ENCODE measurements around the gene DHCR7.
A peak's percentile ranks its signal among the peaks of the same experiment; 100 is the strongest.

DHCR7 gene

DNA sequence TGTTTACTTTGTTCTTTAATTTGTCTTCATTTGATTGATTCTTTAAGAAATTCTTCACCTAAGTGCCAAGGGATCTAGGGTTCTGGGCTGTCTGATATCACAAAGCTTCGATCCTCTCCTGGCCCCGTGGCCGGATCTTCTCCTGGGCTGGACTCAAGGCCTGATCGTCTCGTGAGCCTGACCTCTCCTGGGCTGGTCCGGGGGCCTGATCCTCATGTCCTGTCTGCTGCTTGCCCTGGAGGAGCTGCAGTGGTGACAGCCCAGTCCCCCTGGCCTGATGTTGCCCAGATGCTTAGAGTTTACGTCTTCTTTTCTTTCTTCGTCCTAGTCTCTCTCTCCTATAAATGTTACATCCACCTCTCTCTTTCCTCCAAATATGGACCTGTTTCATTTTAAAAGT lies 8.1 kb upstream of the DHCR7 start:
- TF ChIP-seq ZNF274 (IDR thresholded peaks at IDR 0.05; ENCODE audit: low read depth, low read length): no peak
- no peak overlapping the region for H3K4me3 ChIP-seq (ENCODE audit: low read length)

DNA sequence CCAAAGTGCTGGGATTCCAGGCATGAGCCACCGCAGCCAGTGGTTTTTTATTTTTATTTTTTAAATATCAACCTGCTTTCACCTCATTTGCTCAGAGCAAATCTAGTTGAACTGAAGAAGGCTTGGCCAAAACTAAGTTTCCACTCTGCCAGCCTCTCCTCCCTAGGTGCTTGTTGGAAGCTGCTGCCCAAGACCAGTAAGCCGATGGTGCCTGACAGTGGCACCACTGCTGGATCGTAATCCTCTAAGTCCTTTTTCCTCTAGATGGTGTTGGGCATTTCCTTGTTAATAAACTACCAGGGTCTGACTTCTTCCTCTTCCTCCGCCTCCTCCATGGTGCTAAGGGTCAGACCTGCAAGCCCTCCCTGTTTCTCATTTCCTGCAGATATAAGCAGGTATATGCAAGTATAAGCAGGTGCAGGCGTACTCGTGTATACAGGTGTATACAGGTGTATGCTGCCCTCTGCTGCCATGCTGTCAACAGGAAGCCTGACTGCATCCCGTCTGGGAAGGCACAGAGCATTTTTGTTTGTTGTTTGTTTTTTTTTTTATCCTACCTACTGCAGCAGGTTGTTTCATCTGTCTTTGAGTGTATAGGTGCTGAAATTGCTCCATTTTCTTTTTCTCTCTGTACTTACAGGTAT lies 6.4 kb upstream of the DHCR7 start:
- no peak for TF ChIP-seq ZNF274 (IDR thresholded peaks at IDR 0.05; ENCODE audit: low read depth, low read length)
- H3K4me3 ChIP-seq (ENCODE audit: low read length): peak overlapping the region; percentile 76; the same call in 1 of the 2 replicates

DNA sequence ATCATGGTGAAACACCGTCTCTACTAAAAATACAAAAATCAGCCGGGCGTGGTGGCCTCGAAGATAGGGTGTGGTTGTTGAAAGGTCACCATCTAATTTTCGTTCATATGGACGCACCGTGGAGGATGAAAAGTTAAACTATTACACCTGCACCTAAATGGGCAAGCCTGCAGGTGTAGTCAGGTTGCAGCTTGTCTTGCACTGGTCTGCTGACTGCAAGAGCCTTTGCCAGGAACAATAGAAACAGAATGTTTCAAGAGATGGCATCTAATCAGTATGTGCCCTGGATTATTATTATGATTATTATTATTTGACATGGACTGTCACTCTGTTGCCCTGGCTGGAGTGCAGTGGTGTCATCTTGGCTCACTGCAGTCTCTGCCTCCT lies 5.7 kb upstream of the DHCR7 start:
- H3K4me3 ChIP-seq (ENCODE audit: low read length): peak overlapping the region; percentile 76
- no peak for TF ChIP-seq ZNF274 (IDR thresholded peaks at IDR 0.05; ENCODE audit: low read depth, low read length)

DNA sequence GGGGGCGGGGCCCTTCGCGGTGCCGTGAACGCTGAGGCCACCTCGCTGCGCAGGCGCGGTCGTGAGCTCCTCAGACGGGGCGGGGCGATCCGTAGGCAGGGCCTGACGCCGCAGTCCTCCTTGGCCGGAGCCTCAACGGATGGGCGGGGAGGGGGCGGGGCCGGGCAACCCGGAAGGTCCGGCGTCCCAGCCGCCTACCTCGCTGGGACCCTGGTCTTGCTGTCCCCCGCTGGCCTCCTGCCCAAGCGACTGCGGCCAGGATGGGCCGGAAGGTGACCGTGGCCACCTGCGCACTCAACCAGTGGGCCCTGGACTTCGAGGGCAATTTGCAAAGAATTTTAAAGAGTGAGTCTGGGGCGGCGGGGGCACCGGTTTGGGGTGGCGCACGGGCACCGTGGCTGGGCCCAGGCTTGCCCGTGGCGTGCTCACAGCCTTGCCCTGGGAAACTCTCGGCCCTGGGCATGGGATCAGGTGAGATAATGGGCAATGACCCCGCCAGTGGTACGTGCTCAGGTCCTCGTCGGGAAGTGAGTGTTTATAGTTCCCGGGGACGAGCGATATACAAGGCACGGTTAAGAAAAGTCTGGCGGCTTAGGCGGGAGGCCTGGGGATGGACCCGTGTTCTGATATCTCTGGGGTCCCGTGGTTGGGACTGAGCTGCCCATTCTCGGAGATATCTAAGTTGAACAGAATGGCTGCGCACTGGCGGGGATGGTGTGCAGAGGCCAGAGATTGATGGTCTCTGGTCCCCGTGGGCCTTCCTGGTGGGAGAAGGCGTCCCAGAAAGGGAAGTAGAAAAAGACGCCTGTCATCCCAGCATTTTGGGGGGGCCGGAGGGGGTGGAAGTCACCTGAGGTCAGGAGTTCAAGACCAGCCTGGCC lies 5.1 kb upstream of the DHCR7 start, which contains the start of gene NADSYN1:
Gene NADSYN1, plus strand, starts transcription at position 167 of the 881 bp plus-strand sequence. Its CDS starts 94 bp downstream, at position 261.
- peak within 1 kb of the TSS; percentile 86 for H3K4me3 ChIP-seq (ENCODE audit: low read length)
- no peak for TF ChIP-seq ZNF274 (IDR thresholded peaks at IDR 0.05; ENCODE audit: low read depth, low read length)

DNA sequence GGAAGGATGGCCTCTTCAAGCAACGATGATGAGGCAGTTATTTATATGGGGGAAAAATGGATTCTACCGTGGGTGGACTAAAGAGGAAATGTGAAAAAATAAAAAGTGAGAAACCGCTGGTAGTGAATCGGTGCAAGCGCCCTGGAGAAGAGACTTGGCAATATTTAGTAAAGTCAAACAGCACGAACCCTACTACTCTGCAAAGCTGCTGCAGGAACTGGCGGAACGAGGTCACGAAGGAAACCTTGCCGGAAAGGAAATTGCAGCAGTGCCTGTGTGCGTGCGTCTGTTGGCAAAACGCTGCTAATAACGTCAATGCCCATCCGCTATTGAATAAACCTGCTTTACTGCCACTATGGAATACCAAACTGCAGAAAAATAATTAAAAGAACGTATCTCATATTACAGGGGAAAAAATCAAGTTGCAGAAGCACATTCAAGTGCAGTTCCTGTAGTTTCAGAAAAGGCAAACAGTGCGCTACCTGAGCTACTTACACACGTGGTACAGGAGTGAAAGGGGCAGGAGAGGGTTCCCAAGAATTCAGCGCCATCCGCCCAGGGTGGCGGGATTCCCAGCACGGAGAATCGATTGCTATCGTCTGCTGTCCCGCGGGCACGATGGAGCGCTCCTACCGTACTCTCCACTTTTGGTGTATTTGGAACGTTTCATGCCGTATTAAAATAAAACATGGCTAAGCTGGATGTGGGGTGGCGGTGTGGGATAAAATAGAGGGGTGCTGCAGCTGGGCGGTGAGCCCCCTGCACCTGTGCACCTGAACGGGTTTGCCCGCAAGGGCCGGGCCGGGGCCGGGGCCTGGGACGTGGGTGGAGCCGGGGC lies 4.2 kb upstream of the DHCR7 start:
- H3K4me3 ChIP-seq (ENCODE audit: low read length): peak overlapping the region; percentile 86
- no peak for TF ChIP-seq ZNF274 (IDR thresholded peaks at IDR 0.05; ENCODE audit: low read depth, low read length)

DNA sequence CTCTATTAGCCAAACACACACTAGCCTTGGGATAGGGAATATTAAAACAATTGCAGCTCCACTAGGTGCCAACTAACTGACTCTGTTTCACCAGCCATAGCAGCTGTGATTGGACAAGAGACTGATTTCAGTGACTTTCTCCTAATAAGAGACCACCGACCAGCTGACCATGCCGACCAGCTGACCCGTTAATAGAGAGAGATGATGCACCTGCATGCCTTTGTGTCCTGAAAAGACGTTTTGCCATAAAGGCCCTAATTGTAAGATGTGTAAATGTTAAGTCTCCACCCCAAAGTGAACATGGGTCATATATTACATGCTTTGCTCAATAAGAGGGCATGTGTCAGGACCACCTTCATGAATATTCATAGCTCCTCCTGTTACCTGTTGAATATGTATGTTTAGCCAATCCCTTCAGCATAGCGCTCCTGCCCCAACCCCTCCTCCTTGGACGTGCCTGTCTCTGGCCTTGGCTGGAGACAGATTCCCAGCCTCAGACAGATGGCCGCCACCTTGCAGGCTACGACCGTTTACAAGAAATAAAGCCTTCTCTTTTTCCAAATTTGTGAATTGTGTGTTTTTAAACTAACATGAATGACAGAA lies 3.5 kb upstream of the DHCR7 start:
- TF ChIP-seq ZNF274 (IDR thresholded peaks at IDR 0.05; ENCODE audit: low read depth, low read length): no peak
- no peak overlapping the region; the same call in 1 of the 2 replicates for H3K4me3 ChIP-seq (ENCODE audit: low read length)

DNA sequence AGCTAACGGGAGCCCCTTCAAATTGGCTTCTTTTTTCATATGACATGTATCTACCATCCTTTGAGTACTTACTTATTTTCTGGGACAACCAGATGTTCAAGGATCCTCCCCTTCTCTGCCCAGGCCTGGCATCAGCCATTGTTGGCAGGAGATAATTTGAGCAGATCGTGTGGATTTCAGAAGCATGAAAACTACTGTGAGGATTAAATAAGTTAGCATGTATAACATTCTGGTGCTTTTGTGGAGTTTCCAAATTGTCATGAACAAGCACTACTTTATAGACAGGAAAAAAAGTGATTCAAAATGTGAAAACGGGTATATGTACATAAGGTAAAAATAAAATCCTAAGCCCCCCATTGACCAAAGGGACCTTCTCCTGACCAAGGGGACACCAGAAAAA lies 2.7 kb upstream of the DHCR7 start:
- H3K4me3 ChIP-seq (ENCODE audit: low read length): no peak overlapping the region
- TF ChIP-seq ZNF274 (IDR thresholded peaks at IDR 0.05; ENCODE audit: low read depth, low read length): no peak

DNA sequence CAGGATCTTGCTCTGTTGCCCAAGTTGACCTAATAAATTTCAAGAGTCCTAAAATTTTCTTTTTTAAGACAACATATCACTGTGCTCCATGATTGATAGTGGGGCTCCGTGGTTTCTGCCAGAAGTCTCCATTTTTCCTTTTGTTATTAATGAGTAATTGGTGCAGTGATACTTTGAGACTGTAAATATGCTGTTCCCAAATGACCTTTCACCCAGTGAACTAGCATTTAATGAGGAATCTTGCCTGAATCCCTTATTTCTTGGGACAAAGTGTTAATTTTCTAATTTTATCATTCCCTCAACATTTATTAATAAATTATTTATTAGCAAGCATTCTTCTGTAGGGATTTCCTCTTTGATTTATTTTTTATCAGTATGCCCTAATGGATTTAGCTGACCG lies 2.3 kb upstream of the DHCR7 start:
- TF ChIP-seq ZNF274 (IDR thresholded peaks at IDR 0.05; ENCODE audit: low read depth, low read length): no peak
- no peak overlapping the region for H3K4me3 ChIP-seq (ENCODE audit: low read length)

DNA sequence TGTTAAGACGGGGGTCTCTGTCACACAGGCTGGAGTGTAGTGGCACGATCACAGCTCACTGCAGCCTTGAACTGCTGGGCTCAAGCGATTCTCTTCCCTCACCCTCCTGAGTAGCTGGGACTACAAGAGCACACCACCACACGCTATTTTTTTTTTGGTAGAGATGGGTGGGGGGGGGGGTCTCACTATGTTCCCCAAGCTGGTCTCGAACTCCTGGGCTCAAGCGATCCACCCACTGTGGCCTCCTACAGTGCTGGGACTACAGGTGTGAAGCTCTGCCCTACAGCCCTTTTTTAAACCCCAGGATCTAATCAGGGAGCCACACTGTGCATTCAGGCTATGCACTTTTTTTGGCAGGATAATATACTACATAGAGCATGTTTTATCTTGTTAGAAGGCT lies 1.4 kb upstream of the DHCR7 start:
- no peak for TF ChIP-seq ZNF274 (IDR thresholded peaks at IDR 0.05; ENCODE audit: low read depth, low read length)
- peak overlapping the region; percentile 77 for H3K4me3 ChIP-seq (ENCODE audit: low read length)

DNA sequence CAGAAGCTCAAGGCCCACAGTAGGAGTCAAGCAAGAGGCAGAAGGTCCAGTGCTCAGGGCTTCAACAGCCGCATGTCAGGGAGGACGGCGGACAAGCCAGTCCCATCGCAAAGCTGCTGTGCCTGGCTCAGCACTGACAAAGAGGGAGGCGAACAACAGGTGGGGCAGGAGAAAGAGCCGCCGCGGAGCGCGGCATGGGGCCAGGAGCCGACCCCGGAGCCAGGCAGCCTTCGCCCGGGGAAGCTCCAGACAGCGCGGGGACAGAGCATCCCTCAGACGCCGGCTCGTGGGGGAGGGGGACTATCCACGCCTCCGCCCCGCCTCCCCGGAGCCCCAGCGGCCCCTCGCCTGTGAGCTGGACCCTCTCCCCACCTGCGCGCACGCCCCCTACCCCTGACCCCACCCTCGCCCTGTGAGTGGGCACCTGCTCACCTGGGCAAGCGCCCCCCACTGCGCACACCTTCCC lies 369 bp downstream of the DHCR7 start:
- no peak for TF ChIP-seq ZNF274 (IDR thresholded peaks at IDR 0.05; ENCODE audit: low read depth, low read length)
- peak overlapping the region; percentile 77 for H3K4me3 ChIP-seq (ENCODE audit: low read length)

DNA sequence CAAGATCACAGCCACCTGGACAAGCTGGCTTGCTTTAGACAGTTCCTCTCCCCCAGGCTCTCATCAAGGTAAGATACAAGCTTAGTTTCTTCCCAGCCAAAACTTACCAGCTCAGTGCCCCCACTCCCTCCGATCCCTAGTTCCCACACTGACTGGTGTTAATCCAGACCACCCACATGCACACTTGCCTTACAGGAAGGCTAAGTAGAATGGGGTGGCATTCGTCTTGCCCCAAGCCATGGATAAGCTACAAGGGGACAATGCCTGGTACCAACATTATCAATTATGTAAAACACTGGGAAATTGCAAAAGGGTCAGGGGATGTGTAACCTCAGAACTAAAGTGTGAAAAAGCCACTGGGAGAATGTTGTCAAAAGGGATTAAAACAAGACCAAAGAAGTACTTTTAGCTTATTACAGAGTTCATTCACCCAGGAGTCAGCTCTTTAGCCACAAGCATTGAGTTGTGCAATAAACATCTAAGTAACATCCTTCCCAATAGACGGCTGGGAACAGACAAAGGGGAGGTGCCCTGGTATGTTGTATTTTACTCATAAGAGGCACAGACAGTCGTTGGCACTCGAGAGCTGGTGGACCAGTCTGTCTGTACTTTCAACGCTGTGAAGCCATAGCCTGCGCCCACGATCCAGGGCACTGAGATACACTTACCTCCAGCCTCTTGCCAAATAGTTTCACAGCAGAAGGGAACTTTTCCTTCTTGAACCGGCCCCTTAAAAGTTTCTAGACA lies 1.1 kb downstream of the DHCR7 start:
- peak overlapping the region; percentile 77 for H3K4me3 ChIP-seq (ENCODE audit: low read length)
- no peak for TF ChIP-seq ZNF274 (IDR thresholded peaks at IDR 0.05; ENCODE audit: low read depth, low read length)

DNA sequence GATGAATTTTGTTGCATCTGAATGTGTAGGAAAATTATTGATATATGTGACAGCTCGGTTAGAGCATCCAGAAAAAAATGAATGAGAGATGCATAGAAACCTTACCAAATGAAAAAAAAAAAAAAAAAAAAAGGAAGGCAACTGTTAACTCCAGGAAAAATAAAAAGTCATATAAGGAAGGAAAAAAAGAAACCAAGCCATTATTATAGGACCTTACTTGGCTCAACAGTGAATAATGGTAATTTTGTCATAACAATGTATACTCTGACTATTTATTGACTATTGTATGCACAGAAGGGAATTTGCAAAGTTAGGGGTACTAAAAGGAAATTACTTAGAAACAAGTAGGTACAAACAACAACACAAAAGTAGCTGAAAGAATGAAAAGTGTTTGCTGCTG lies 2.0 kb downstream of the DHCR7 start:
- H3K4me3 ChIP-seq (ENCODE audit: low read length): no peak overlapping the region
- TF ChIP-seq ZNF274 (IDR thresholded peaks at IDR 0.05; ENCODE audit: low read depth, low read length): no peak

DNA sequence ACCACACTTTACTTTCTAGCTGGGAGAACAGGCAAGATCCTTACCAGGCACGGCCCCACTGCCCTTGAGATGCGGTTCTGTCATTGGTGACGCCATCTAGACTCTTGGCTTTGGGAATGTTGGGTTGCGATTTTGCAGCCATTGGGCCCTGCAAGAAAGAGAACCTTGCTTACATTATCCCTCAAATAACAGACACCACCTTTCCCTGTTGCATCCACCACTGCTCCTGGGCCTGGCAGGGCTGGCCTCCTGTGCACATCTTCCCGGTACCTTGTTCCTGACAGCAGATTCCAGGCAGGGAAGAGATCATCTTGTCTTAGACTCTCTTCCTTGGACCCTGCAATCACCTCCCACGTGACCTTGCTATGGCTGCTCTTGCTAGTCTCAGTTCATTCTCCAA lies 3.4 kb downstream of the DHCR7 start:
- H3K4me3 ChIP-seq (ENCODE audit: low read length): no peak overlapping the region
- no peak for TF ChIP-seq ZNF274 (IDR thresholded peaks at IDR 0.05; ENCODE audit: low read depth, low read length)
